ENCODE data around the gene IQCC.

Gene IQCC

DNA sequence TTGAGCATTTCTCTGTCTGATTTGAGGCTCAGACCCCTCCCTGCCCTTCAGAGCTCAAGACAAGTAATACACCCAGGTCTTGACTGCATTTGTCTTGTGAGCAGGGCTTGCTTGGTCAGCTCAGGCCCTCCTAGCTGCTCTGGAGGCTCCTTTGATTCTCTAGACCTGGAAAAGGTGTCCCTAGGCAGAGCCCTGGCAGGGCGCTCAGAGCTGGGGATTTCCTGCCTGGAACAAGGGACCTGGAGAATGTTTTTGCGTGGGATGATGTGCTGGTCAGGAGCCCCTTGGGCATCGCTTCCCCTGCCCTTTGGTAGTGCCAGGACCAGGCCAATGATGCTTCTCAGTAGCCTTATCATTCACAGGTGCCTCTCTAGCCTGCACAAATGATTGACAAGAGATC, 9.9 kb upstream of the IQCC start:
- no peak for DNase-seq (ENCODE audit: low read depth in 2 of 3, low spot score in 1 of 3)

DNA sequence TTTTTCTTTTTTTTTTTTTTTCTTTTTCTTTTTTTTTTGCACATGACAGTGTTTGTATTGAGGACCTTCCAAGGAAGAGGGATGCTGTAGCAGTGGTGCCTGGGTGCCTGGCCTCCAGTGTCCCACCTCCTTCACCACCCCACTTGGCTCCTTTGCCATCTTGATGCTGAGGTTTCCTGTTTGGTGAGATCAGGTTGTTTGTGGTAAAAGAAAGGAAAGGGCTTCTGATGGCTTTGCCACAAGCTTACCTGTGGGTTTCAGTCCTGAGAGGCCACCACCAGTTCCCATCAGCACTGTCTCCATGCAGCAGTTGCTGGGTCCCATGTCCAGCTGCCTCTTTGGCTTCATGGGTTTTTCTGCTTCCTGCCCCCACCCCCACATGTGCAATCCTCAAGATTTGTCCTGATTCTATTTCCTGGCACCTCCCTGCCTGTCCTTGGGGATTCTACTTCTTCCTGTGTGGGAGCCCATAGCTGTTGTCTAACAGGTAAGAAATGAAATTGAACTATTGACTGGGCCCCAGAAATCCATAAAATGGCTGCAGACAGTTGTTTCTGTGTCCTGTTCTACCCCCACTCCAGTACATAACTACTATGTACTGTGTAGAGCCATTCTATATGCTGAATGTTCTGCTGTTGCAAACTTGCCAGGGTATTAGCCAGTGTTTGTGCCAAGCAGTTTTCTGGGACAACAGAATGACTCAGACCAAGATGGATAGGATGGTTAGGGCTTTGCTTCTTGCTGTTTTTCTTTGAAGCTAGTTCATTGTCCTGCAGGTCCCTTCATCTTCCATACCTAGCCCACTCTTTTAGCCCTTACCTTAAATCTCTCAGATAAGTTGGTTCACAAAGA, 9.3 kb upstream of the IQCC start:
- DNase-seq (ENCODE audit: low read depth in 2 of 3, low spot score in 1 of 3): no peak

DNA sequence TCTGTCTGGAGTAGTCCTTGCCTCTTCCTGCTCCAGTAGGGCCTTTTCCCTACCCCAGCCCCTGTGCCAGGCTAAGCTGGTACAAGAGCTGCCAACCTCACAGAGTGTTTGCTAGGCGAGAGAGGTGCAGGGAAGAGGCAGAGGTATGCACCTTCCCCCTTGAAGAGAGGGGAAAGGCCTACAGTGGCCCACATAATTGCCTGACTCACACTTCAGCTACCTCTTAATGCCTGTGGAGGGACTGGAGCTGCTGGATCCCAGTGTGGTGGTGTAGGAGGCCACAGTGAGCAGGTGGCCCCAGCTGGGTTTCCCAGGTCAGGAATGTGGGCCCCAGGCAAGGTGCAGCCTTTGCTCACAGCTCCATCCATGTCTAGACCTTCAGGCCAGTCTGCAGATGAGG, 8.4 kb upstream of the IQCC start:
- no peak for DNase-seq (ENCODE audit: low read depth in 2 of 3, low spot score in 1 of 3)

DNA sequence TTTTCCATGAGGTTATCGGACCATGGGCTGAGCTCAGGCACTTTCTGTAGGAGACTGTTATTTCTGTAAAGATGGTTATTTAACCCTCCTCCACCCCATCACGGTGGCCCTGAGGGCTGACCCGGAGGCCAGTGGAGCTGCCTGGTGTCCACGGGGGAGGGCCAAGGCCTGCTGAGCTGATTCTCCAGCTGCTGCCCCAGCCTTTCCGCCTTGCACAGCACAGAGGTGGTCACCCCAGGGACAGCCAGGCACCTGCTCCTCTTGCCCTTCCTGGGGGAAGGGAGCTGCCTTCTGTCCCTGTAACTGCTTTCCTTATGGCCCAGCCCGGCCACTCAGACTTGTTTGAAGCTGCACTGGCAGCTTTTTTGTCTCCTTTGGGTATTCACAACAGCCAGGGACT, 7.6 kb upstream of the IQCC start:
- no peak for DNase-seq (ENCODE audit: low read depth in 2 of 3, low spot score in 1 of 3)

DNA sequence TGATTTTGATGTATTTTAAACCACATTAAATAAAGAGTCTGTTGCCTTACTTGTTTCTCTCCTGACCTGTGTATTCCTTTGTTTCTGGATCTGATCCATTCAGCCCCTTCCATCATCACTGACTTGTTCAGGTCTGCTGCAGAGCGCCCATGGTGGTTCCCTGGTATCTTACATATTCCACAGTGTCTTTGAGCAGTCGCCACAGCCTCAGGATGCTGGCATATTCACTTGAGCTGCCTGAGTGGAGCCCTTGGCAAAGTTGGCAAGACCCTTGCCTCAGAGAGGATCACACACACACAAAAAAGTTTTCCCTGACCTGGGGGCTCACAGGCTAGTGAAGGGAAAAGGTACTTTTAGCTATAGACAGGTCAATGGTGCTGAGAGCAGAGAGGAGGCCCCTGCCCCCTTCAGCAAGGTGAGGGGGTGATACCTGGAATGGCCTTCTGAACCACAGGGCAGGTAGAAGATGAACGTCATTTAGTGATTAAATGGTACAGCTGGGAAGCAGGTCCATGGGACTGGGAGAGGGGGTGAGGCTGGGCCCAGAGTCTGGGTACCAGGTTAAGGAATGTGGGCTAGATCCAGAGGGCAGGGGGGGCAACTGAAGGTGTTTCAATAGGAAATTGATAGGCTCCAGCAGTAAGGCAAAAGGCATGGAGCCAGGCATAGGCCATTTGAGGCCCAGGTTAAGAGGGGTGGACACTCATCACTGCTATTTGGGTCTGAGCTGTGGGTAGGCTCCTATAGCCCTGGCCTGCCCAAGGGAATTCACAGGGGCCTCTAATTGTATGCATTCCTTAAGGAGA, 7.0 kb upstream of the IQCC start:
- DNase-seq (ENCODE audit: low read depth in 2 of 3, low spot score in 1 of 3): no peak

DNA sequence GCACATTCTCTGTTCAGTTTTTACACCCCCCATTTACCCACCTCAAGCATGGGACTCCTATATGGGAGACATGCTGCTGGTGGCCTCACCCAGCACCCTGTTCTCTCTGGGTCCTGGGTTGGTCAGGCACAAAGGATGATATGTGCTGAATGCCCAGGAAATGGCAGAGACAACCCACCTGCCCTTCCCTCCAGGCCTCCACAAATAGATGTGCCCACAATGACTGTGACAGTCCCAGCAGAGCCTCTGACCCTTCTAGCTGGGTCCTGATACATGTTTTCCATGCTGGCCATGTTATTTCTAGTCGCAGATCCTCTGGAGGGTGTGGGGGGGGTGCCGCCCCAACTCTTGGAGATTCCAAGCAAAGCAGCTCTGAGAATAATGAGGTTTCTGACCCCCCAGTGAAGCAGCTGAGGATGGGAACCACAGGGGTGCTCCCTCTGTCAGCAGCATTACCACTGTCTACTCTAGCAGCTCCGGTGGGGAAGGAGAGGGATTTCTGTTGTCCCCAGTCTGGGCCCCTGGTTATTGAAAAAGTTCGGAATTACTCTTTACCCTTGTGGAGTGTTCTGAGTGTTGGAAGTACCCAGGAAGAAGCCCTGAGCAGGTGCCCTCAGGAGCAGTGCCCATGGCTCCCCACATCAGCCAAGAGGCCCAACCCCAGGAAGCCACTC, 6.3 kb upstream of the IQCC start:
- no peak for DNase-seq (ENCODE audit: low read depth in 2 of 3, low spot score in 1 of 3)

DNA sequence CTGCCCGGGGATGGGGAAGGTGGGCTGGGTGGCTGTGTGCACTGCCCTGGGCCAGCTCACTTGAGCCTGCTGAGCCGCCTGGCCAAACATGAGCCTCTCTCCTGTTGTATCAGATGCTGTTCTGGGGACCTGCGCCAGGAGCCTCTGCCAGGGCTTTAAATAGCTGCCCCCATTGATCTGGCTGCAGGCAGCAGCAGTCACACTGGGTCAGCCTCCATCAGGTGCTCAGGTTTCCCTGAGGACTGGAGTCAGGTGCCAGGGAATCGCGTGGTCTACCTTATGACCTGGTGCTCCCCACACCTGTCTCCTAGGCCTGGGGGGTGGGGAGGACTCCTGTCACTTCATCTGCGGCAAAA, 5.8 kb upstream of the IQCC start:
- DNase-seq (ENCODE audit: low read depth in 2 of 3, low spot score in 1 of 3): no peak

DNA sequence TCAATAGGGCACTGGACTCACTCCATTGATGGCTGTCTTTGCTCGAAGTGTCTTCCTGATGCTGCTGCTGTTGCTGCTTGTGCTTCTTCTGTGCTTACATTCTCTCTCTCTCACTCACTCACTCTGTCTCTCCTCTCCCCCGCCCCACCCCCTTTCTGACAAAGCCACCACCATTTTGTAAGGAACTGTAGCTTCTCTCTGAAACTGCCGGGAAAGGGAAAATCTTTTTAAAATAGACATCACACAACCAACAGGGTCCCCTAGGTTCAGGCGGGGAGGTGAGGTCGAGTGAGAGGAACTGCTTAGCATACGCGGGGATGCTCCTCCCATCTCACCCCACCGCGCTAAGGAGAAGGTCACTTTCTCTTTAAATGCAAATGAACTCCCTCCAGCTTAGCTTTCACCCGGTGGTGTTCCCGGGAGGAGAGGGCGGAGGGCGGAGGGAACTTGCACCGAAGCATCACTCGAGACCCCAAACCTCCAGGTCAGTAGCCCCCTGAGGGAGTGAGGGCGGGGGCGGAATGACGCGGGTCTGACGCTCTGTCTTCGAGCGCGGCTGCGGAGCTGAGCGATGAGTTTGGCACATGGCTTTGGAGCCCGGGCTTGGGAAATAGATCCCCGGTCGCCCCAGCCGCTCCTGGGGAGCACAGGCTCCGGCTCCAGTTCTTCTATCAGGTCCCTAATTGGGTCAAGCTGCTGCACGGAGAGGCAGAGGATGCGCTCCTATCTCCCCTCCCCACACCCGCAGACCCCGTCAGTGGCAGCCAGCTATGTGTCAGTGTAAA, 5.1 kb upstream of the IQCC start, which contains the start of gene CCDC28B:
Gene CCDC28B (plus strand): TSS at position 370 of the 785 bp plus-strand sequence. CDS start 1,341 bp downstream, outside the sequence.
- DNase-seq (ENCODE audit: low read depth in 2 of 3, low spot score in 1 of 3): peak in 2 of 3 donors; percentile 36 to 43

DNA sequence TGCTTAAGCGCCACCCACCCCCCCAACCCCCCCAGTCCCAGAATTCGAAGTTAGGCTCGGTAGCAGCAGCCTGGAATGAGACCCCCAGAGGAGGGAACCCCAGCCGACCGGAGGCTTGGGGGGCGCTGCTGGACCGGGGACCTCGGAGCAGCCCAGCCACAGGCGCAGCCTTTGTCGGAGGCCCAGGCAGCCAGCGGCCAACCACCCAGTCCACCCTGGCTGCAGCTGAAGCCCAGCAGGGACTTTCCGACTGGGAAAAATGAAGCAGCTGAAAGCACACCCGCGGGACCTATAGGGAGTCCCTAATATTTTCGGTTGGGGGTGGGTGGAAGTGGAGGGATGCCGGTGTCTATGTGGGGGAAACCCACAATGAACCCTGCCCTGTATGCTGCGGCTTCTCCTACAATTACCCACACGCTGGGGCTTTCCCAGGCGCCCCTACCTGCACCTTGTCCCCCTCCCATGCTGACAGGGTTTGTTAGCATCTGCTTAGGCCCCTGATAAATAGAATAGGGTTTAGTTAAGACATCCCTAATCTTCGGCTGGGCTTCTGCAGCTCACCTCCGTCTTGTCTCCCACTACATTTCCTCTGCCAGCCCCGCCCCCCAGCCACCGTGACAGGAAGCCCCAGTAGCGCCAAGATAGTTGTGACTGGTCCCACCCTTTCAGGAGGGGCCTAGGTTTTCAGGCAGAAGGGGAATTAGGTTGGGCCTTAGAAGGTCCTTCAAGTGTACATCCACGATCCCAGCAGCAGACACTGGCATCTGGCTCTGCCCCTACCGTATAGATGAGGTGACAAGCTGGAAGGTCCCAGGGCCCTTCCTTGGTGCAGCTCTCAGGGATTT, 4.2 kb upstream of the IQCC start:
- peak in 2 of 3 donors; percentile 64 to 68 for DNase-seq (ENCODE audit: low read depth in 2 of 3, low spot score in 1 of 3)

DNA sequence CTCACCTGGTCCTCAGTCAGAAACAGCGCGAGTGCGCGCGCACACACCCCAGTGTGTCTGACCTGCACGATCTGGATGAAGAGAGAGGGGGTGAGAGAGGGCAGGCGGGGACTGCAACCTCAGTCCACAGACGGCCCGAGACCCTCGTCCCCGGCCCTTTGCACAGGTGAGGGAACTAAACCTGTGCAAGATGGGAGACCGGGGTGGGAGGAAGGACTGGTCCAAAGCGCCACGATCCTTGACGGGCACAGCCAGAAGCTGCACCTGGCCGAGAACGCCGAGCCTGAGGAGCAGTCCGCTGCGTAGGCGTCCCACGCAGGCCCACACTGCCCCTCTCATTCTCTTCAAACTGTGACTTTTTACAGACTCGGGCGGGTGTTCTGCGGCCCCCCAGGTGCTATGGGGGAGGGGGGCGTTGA, 519 bp upstream of the IQCC start:
- DNase-seq (ENCODE audit: low read depth in 2 of 3, low spot score in 1 of 3): no peak

DNA sequence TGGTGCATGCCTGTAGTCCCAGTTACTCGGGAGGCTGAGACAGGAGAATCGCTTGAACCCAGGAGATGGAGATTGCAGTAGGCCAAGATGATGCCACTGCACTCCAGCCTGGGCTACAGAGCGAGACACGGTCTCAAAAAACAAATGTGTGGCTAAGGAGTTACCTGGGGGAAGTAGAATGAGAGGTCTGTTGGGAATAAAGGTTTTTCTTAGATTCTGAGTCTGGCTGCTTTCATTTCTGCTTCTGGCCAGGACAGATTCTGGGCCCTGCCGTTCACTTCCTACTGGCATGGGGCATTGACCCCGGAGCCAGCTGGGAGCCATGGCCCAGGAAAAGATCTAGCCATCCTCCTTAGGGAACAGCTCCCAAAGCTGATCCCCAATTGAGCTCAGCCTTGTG, 3.0 kb downstream of the IQCC start:
- no peak for DNase-seq (ENCODE audit: low read depth in 2 of 3, low spot score in 1 of 3)

DNA sequence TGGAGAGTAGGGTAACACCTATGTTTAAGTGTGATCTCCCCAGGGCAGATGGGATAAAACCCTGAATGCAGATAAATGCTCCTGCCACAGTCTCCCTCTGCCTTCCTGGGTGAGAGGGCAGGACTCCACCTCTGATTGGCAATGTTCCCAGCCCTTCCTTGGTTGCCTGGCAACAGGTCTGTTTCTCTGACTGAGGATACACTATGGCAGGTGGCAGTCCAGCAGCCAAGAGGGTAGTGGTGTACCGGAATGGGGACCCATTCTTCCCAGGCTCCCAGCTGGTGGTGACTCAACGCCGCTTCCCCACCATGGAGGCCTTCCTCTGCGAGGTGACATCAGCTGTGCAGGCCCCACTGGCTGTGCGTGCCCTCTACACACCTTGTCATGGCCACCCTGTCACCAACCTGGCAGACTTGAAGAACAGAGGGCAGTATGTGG, 3.4 kb downstream of the IQCC start, which contains the start of gene DCDC2B:
Gene DCDC2B (plus strand): TSS at position 199 of the 438 bp plus-strand sequence. CDS start 5 bp downstream, at position 204.
- DNase-seq (ENCODE audit: low read depth in 2 of 3, low spot score in 1 of 3): no peak

DNA sequence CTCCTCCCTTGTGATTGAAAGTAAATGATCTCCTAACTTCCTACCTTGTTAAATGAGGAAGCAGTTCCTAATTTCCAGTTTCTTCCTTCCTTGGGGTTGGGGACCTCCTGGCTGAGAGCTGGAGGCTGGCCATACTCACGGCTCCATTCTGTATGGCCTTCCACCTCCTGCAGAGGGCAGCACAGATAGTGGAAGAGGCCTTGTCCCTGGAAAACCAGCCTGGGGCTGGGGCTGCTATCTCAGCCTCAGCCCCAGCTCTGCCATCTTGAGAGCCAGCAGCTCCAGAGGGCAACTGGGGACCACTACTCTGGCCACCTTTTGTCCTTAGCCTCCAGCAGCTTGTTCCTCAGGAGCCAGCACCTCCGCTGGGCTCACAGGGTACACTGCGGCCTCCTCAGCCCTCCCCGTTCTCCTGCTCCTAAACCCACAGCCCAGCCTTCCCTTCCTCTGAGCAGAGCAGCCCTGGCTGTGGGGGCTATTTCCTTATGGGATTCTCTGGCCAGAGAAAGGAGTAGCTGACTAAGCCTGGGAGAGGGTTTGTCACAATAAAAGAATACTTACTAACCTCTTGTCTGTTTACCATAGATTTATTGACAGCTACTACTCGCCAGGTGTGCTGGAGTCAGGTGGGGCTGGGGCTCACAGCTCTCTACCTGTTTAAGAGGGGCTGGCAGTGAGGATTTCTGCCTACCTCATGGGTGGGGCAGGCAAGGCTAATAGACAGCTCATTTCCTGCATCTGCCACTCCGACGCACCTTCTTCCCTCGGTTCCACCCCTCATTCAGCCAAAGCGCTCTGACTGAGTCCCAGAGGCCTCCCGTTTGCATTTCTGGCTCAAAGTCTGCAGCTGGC, 10.4 kb downstream of the IQCC start:
- DNase-seq (ENCODE audit: low read depth in 2 of 3, low spot score in 1 of 3): peak; percentile 26 to 55 (median 43)

DNA sequence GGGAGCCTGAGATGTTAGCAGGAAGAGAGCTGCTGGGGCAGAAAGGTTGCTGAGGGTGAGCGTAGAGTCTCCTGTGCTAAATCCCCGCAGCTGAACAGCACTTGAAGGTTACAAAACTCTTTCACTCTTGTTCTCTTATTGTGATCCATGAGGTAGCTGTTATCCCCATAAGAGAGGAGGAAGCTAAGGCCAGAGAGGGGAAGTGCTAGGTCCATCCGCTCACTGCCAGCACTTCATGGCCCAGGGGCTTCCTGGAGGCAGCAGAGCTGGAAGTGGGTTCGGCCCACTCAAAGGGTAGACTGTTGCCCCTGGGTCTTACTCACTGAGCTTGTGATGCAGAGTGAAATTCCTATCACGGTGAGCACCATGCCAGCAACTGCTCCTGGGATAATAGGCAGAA, 11.1 kb downstream of the IQCC start:
- DNase-seq (ENCODE audit: low read depth in 2 of 3, low spot score in 1 of 3): no peak

DNA sequence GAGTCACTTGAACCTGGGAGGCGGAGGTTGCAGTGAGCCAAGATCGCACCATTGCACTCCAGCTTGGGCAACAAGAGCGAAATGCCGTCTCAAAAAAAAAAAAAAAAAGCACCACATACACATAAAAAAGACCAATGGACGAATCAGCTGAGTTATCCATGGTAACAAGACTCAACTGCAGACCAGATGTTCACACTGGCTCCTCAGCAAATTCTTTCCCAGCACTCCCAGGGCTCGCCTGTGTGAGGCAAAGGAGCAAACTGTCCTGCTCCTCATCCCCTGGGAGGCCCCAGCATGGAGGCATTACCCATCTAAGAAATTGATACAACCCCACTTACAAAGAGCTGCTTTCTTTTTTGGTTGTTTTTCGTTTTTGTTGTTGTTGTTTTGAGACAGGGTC, 13.6 kb downstream of the IQCC start:
- DNase-seq (ENCODE audit: low read depth in 2 of 3, low spot score in 1 of 3): no peak

DNA sequence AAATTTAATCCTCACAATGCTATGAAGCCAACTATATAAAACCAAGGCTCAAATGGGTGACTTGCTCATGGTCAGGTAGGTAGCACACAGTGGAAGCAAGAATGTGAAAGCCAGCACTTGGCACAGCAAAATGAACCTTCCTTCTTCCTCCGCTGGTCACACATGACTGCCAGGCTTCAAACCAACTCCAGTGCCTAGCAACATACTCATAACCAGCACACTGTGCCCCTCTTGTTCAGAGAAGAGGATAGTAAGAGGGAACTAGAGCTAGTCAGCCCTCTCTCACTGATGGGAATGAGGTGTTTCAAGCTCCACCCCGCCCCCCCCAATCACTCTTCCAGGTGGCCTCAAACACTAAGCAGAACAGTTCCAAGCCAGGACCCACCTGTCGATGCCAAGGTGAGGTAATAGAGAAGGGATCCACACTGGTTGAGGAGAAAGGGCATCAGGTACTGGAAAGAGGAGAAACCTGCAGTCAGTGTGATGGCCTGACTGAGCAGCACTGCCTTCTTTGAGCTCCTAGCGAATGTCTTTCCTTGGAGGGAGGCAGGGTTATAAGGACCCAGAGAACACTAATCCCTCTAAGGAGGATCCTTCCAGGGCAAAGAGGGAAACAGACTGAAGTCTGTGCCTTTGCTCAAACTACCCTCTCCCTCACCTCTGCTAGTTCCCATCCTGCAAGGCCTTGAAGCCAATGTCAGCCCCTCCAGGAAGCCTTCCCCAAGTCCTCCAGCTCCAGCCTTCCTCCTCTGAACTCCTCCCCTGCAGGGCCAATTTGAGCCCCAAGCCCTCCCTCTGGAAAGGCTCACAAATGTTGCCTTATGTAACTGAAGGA, 15.5 kb downstream of the IQCC start:
- DNase-seq (ENCODE audit: low read depth in 2 of 3, low spot score in 1 of 3): no peak

DNA sequence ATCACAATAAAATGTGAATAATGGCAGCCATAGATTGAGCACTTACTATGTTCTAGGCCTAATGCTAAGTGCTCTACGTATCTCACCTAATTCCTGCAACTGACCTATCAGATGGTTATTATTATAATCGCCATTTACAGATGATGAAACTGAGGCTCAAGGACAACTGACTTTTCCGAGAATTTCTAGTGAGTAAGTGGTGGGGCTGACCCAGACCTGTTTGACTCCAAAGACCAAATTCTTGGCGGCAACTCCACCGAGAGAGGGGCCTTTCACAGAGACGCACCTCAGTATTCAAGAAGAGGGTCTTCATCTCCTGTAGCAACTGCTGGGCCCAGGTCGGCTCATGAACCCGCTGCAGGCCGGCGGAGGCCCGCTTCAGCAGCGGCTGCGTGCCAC, 16.1 kb downstream of the IQCC start:
- DNase-seq (ENCODE audit: low read depth in 2 of 3, low spot score in 1 of 3): no peak

All from stimulated activated CD4-positive, alpha-beta T cell treated with anti-CD3 and anti-CD28 coated beads, Interleukin-12 subunit alpha, Interleukin-12 subunit beta, amount 100 ng/mL, for 48 hours (primary cell).